DOHH2 (cell line): ENCODE results near the gene MCF2L.

Experiments used
- H3F3A ChIP-seq: fragments of 200-600 bp; sonication (generic), shearing (Covaris generic); 2 replicates; pipeline ENCODE4 v1.6.0; 2016; ENCODE audit warnings: antibody characterized with exemption, mild to moderate bottlenecking; ENCODE audit not compliant: control insufficient read depth, insufficient read depth
- H3K27ac ChIP-seq: fragments of 200-600 bp; sonication (generic); 2 replicates; pipeline ENCODE4 v1.5.1; 2014; ENCODE audit warnings: low read depth, mild to moderate bottlenecking, low read length, moderate library complexity
- H3K27me3 ChIP-seq: fragments of 200-600 bp; sonication (generic); 2 replicates; pipeline ENCODE4 v1.6.1; 2014; ENCODE audit warnings: mild to moderate bottlenecking, low read length, mixed read lengths; ENCODE audit not compliant: control insufficient read depth
- H3K36me3 ChIP-seq: fragments of 200-600 bp; sonication (generic); 2 replicates; pipeline ENCODE4 v1.6.1; 2014; ENCODE audit warnings: mild to moderate bottlenecking, low read length, moderate library complexity, mixed read lengths; ENCODE audit not compliant: control insufficient read depth
- H3K4me1 ChIP-seq: fragments of 200-600 bp; sonication (generic); 2 replicates; pipeline ENCODE4 v1.6.1; 2014; ENCODE audit warnings: mild to moderate bottlenecking, low read length, mixed read lengths; ENCODE audit not compliant: control insufficient read depth
- H3K4me2 ChIP-seq: fragments of 200-600 bp; sonication (generic); 2 replicates; pipeline ENCODE4 v1.6.0; 2014; ENCODE audit warnings: mild to moderate bottlenecking, low read length, moderate library complexity
- H3K4me3 ChIP-seq: fragments of 200-600 bp; sonication (generic); 2 replicates; pipeline ENCODE4 v1.5.1; 2014; ENCODE audit warnings: mild to moderate bottlenecking, low read length, mixed read lengths
- H3K79me2 ChIP-seq: fragments of 200-600 bp; sonication (generic); 2 replicates; pipeline ENCODE4 v1.6.1; 2014; ENCODE audit warnings: mild to moderate bottlenecking, low read length, mixed read lengths; ENCODE audit not compliant: control insufficient read depth
- H3K9me2 ChIP-seq: fragments of 200-600 bp; sonication (generic); replicated peaks from 2 replicates; pipeline ENCODE4 v1.6.1; 2014; ENCODE audit warnings: mild to moderate bottlenecking, low read length, mixed read lengths; ENCODE audit not compliant: control insufficient read depth
- H3K9me3 ChIP-seq: fragments of 200-600 bp; sonication (generic); 2 replicates; pipeline ENCODE4 v1.6.1; 2014; ENCODE audit warnings: antibody characterized with exemption, low read length, mixed read lengths; ENCODE audit not compliant: control insufficient read depth, insufficient read depth
- H4K20me1 ChIP-seq: fragments of 200-600 bp; sonication (generic); 2 replicates; pipeline ENCODE4 v1.6.0; 2014; ENCODE audit warnings: low read depth, mild to moderate bottlenecking, antibody characterized with exemption, low read length, moderate library complexity; ENCODE audit not compliant: control insufficient read depth, insufficient read depth
- CTCF ChIP-seq: fragments of 200-600 bp; sonication (generic); IDR thresholded peaks from one replicate; pipeline ENCODE4 v1.5.1; 2014; ENCODE audit warnings: antibody characterized with exemption, mild to moderate bottlenecking, low read depth, low read length; ENCODE audit not compliant: poor library complexity, severe bottlenecking
- EZH2phosphoT487 ChIP-seq: fragments of 200-600 bp; sonication (generic); IDR thresholded peaks from 2 replicates; pipeline ENCODE4 v1.6.1; 2017; ENCODE audit warnings: borderline replicate concordance, mild to moderate bottlenecking, antibody characterized with exemption, low read length, moderate library complexity, mixed read lengths

Gene MCF2L

GRCh38 chr13:113026391-113026910, 57.4 kb downstream of the MCF2L start:
- Histone ChIP-seq H3K4me1 (no peaks in the 10 kb centered on the region), H3K27me3 (no peaks in the 10 kb centered on the region), H3K4me2 (no peak overlapping the region), H4K20me1 (no peaks in the 10 kb centered on the region), H3K36me3 (no peaks in the 10 kb centered on the region), H3F3A (no peaks in the 10 kb centered on the region), H3K4me3 (no peak overlapping the region), H3K9me2 (no peaks in the 10 kb centered on the region), H3K27ac (no peak overlapping the region), H3K79me2 (no peaks in the 10 kb centered on the region), H3K9me3 (no peaks in the 10 kb centered on the region)
- TF ChIP-seq EZH2phosphoT487 (no peak), CTCF (no peak)

- Histone ChIP-seq H3K36me3 (no peaks in the 10 kb centered on the region), H3K79me2 (no peaks in the 10 kb centered on the region), H3K4me2 (no peak overlapping the region), H3K9me2 (no peaks in the 10 kb centered on the region), H3K27ac (no peak overlapping the region), H3K27me3 (no peaks in the 10 kb centered on the region), H3K4me3 (no peak overlapping the region), H3K9me3 (no peaks in the 10 kb centered on the region), H3K4me1 (no peaks in the 10 kb centered on the region), H4K20me1 (no peaks in the 10 kb centered on the region), H3F3A (no peaks in the 10 kb centered on the region)
- TF ChIP-seq CTCF (no peak), EZH2phosphoT487 (no peak)
These were observed 58.1 kb downstream of the MCF2L start for GRCh38 chr13:113027095-113027494.

GRCh38 chr13:113027566-113027965, 58.6 kb downstream of the MCF2L start:
- H4K20me1 ChIP-seq = no peaks in the 10 kb centered on the region
- no peaks in the 10 kb centered on the region for H3K4me1 ChIP-seq
- no peak for TF ChIP-seq EZH2phosphoT487
- TF ChIP-seq CTCF = no peak
- H3K27ac ChIP-seq = no peak overlapping the region
- no peaks in the 10 kb centered on the region for H3F3A ChIP-seq
- H3K9me3 ChIP-seq = peaks cover under 1% of the 10 kb centered on the region
- no peak overlapping the region for H3K4me2 ChIP-seq
- no peaks in the 10 kb centered on the region for H3K27me3 ChIP-seq
- H3K4me3 ChIP-seq = no peak overlapping the region
- H3K9me2 ChIP-seq = no peaks in the 10 kb centered on the region
- H3K36me3 ChIP-seq = no peaks in the 10 kb centered on the region
- H3K79me2 ChIP-seq = no peaks in the 10 kb centered on the region
